Calu3 (cell line): ENCODE data around the gene PPP6R1. TPM values are rescaled to one million over a fixed set of nuclear protein-coding genes. Genes with fewer than 3 reads are reported as not detected.
"Not testable (repeated sequence)": the region's sequence is repeated elsewhere in the genome, so short reads cannot be mapped to it uniquely, and the experiment has no call there.

ENCODE experiments used
- BruUV-seq: library from RNA; stranded (reverse); fragments of 400-500 nt; replicated peaks from 2 replicates; lab custom pipeline; 2021; lab: Mats Ljungman, UMichigan
- CTCF ChIA-PET: fragments of 300-600 bp; sonication (Branson Sonifier 250); formaldehyde crosslinking; loops from one replicate; lab custom pipeline; 2022; ENCODE audit warnings: antibody characterized with exemption; lab: Charles Lee
- DNase-seq: peaks from one replicate; pipeline ENCODE4 v3.0.0; 2022
- H3K27ac Mint-ChIP-seq: one replicate; pipeline ENCODE4 v1.8.0; 2022; ENCODE audit warnings: mixed read lengths; ENCODE audit not compliant: unreplicated experiment
- H3K27me3 Mint-ChIP-seq: one replicate; pipeline ENCODE4 v1.8.0; 2022; ENCODE audit warnings: mixed read lengths; ENCODE audit not compliant: unreplicated experiment
- H3K36me3 Mint-ChIP-seq: one replicate; pipeline ENCODE4 v1.8.0; 2022; ENCODE audit warnings: mild to moderate bottlenecking, moderate library complexity, mixed read lengths; ENCODE audit not compliant: insufficient read depth, unreplicated experiment
- H3K4me1 Mint-ChIP-seq: one replicate; pipeline ENCODE4 v1.8.0; 2022; ENCODE audit warnings: mild to moderate bottlenecking, low read depth, mixed read lengths; ENCODE audit not compliant: unreplicated experiment
- H3K4me3 Mint-ChIP-seq: one replicate; pipeline ENCODE4 v1.8.0; 2022; ENCODE audit warnings: mild to moderate bottlenecking, low read depth, moderate library complexity, mixed read lengths; ENCODE audit not compliant: unreplicated experiment
- H3K9me3 Mint-ChIP-seq: one replicate; pipeline ENCODE4 v1.8.0; 2022; ENCODE audit warnings: low read depth, mixed read lengths; ENCODE audit not compliant: unreplicated experiment
- CTCF ChIP-seq: fragments of 200-600 bp; IDR thresholded peaks from one replicate; pipeline ENCODE4 v1.8.0; 2022; ENCODE audit warnings: antibody characterized with exemption; ENCODE audit not compliant: unreplicated experiment
- intact Hi-C: fragments of 100-400 bp; cut with micrococcal nuclease; formaldehyde crosslinking; loops from one replicate; pipeline ENCODE4 v1.10.0; 2022; ENCODE audit not compliant: unreplicated experiment
- total RNA-seq: library from RNA; stranded (reverse); gene quantifications from 2 replicates; pipeline ENCODE4 v1.2.3, GENCODE V29; 2022

PPP6R1 gene
- total RNA-seq, 1 experiment from 2014 or later, result 126 TPM

GRCh38 chr19:55226788-55227187 is 32.0 kb downstream of the PPP6R1 start:
- no peak for DNase-seq
- H3K27ac Mint-ChIP-seq, result peak overlapping the region; percentile 16
- no peak for TF ChIP-seq CTCF
- no peaks in the 10 kb centered on the region for H3K4me1 Mint-ChIP-seq
- H3K36me3 Mint-ChIP-seq, result peaks cover 48% of the 10 kb centered on the region
- no peaks in the 10 kb centered on the region for H3K9me3 Mint-ChIP-seq
- intact Hi-C loops, result no loop called here
- no TSS peak for BruUV-seq
- no peaks in the 10 kb centered on the region for H3K27me3 Mint-ChIP-seq
- CTCF ChIA-PET, result no interaction called here
- H3K4me3 Mint-ChIP-seq, result no peak overlapping the region

- H3K36me3 Mint-ChIP-seq, result peaks cover 48% of the 10 kb centered on the region
- H3K27me3 Mint-ChIP-seq, result no peaks in the 10 kb centered on the region
- TF ChIP-seq CTCF, result no peak
- H3K4me1 Mint-ChIP-seq, result no peaks in the 10 kb centered on the region
- H3K9me3 Mint-ChIP-seq, result no peaks in the 10 kb centered on the region
- H3K4me3 Mint-ChIP-seq, result no peak overlapping the region
- H3K27ac Mint-ChIP-seq, result peak overlapping the region; percentile 16
- DNase-seq, result no peak
- CTCF ChIA-PET, result no interaction called here
- intact Hi-C loops, result no loop called here
- BruUV-seq, result no TSS peak
These were observed 32.5 kb downstream of the PPP6R1 start for GRCh38 chr19:55226273-55226672.

- H3K4me3 Mint-ChIP-seq, result no peak overlapping the region
- no peaks in the 10 kb centered on the region for H3K4me1 Mint-ChIP-seq
- H3K27me3 Mint-ChIP-seq, result no peaks in the 10 kb centered on the region
- intact Hi-C loops, result no loop called here
- peak overlapping the region; percentile 33 for H3K27ac Mint-ChIP-seq
- BruUV-seq, result no TSS peak
- peaks cover 2% of the 10 kb centered on the region for H3K9me3 Mint-ChIP-seq
- DNase-seq, result no peak
- peaks cover 54% of the 10 kb centered on the region for H3K36me3 Mint-ChIP-seq
- CTCF ChIA-PET, result no interaction called here
- no peak for TF ChIP-seq CTCF
These were observed 33.3 kb downstream of the PPP6R1 start for GRCh38 chr19:55225415-55225958.

GRCh38 chr19:55224679-55225414 is 34.0 kb downstream of the PPP6R1 start:
- BruUV-seq, H3K27me3 Mint-ChIP-seq, H3K4me1 Mint-ChIP-seq, H3K9me3 Mint-ChIP-seq, CTCF ChIA-PET, H3K27ac Mint-ChIP-seq, H3K4me3 Mint-ChIP-seq, intact Hi-C loops, DNase-seq: not testable (repeated sequence)
- H3K36me3 Mint-ChIP-seq, result peaks cover 56% of the 10 kb centered on the region
